Measurements from ENCODE around the gene KSR1.
"Not testable (repeated sequence)": the region's sequence is repeated elsewhere in the genome, so short reads cannot be mapped to it uniquely, and the experiment has no call there.

The KSR1 gene

GRCh38 chr17:27669136-27669535 is 212.9 kb downstream of the KSR1 start:
- no peak for DNase-seq

GRCh38 chr17:27669850-27670249 is 213.6 kb downstream of the KSR1 start:
- DNase-seq, result no peak

- no peak for DNase-seq
Measured at GRCh38 chr17:27670791-27671590, 214.7 kb downstream of the KSR1 start.

DNA sequence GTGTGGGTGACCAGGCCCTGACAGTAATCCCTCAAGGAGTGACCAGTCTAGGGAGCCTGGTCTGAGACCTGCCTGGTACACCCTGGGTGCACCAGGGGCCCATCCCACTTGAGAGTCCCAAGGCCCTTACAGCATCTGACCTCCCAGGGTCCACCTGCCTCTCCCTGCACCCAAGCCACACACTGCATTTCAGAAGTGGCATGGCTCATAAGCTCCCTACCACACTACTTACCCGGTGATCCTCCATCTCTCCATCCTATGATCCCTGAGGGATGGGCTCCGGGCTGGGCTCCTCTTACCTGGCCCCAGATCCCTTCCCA is 215.3 kb downstream of the KSR1 start:
- DNase-seq, result no peak

GRCh38 chr17:27671977-27672480 is 215.8 kb downstream of the KSR1 start:
- DNase-seq, result not testable (repeated sequence)

- DNase-seq, result no peak
Measured at GRCh38 chr17:27674335-27674734, 218.1 kb downstream of the KSR1 start.
